ENCODE data around the gene ITCH. TPM values are rescaled to one million over a fixed set of nuclear protein-coding genes. Genes with fewer than 3 reads are reported as not detected.
A peak's percentile ranks its signal among the peaks of the same experiment; 100 is the strongest.
"Not testable (repeated sequence)": the region's sequence is repeated elsewhere in the genome, so short reads cannot be mapped to it uniquely, and the experiment has no call there.

The ITCH gene
- total RNA-seq, 2 donors from 2014 or later, result 30.5 to 34.4 TPM

GRCh38 chr20:34405247-34405651 is 42.2 kb downstream of the ITCH start:
- ATAC-seq (replicated peaks), result peak; percentile 91
- Mint-ChIP-seq H3K4me3 (peak overlapping the region; percentile 45), H3K4me1 (peaks cover 13% of the 10 kb centered on the region)

DNA sequence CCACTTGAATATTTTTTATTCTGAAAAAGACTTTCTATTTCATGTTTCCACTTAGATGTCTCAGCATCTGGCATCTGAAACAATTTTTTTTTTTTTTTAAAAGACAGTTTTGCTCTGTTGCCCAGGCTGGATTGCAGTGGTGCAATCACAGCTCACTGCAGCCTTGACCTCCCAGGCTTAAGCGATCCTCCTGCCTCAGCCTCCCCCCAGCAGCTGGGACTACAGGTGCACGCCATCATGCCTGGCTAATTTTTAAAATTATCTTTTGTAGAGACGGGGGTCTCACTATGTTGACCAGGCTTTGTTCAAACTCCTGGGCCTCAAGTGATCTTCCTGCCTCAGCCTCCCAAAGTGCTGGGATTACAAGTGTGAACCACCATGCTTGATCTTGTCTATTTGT is 42.9 kb downstream of the ITCH start:
- not testable (repeated sequence) for ATAC-seq (replicated peaks); H3K9me3 Mint-ChIP-seq; H3K27me3 Mint-ChIP-seq; H3K4me3 Mint-ChIP-seq; H3K27ac Mint-ChIP-seq
- Mint-ChIP-seq H3K36me3 (ENCODE audit: low read depth) (peaks cover 49% of the 10 kb centered on the region), H3K4me1 (peaks cover 10% of the 10 kb centered on the region)

More at GRCh38 chr20:34405247-34405651, 42.2 kb downstream of the ITCH start:
- Mint-ChIP-seq H3K36me3 (ENCODE audit: low read depth) (peaks cover 49% of the 10 kb centered on the region), H3K27ac (peak overlapping the region; percentile 38)
- not testable (repeated sequence) for H3K9me3 Mint-ChIP-seq, H3K27me3 Mint-ChIP-seq

- H3K27ac Mint-ChIP-seq, result peak overlapping the region; percentile 57
- H3K36me3 Mint-ChIP-seq (ENCODE audit: low read depth), result peaks cover 58% of the 10 kb centered on the region
- no peaks in the 10 kb centered on the region for H3K27me3 Mint-ChIP-seq
- ATAC-seq (replicated peaks), result no peak
- H3K4me1 Mint-ChIP-seq, result peaks cover 9% of the 10 kb centered on the region
- no peak overlapping the region for H3K4me3 Mint-ChIP-seq
- H3K9me3 Mint-ChIP-seq, result no peaks in the 10 kb centered on the region
Measured at GRCh38 chr20:34407962-34408474, 44.9 kb downstream of the ITCH start.

GRCh38 chr20:34410336-34410735 is 47.3 kb downstream of the ITCH start:
- Mint-ChIP-seq H3K4me3 (no peak overlapping the region), H3K36me3 (ENCODE audit: low read depth) (peaks cover 81% of the 10 kb centered on the region), H3K9me3 (no peaks in the 10 kb centered on the region), H3K27me3 (no peaks in the 10 kb centered on the region), H3K27ac (no peak overlapping the region), H3K4me1 (peaks cover 6% of the 10 kb centered on the region)
- no peak for ATAC-seq (replicated peaks)

GRCh38 chr20:34412453-34412852 is 49.4 kb downstream of the ITCH start:
- Mint-ChIP-seq H3K36me3 (ENCODE audit: low read depth) (peaks cover 96% of the 10 kb centered on the region), H3K9me3 (no peaks in the 10 kb centered on the region), H3K4me3 (no peak overlapping the region)

GRCh38 chr20:34414525-34414924 is 51.5 kb downstream of the ITCH start:
- H3K9me3 Mint-ChIP-seq; H3K4me1 Mint-ChIP-seq; ATAC-seq (replicated peaks); H3K27me3 Mint-ChIP-seq; H3K4me3 Mint-ChIP-seq: not testable (repeated sequence)
- Mint-ChIP-seq H3K27ac (peak overlapping the region; percentile 63), H3K36me3 (ENCODE audit: low read depth) (peaks cover 97% of the 10 kb centered on the region)

More at GRCh38 chr20:34412453-34412852, 49.4 kb downstream of the ITCH start:
- Mint-ChIP-seq H3K27ac (no peak overlapping the region), H3K4me1 (peaks cover 9% of the 10 kb centered on the region), H3K27me3 (no peaks in the 10 kb centered on the region)
- no peak for ATAC-seq (replicated peaks)

- Mint-ChIP-seq H3K9me3 (no peaks in the 10 kb centered on the region), H3K27ac (peak overlapping the region; percentile 63), H3K4me1 (peaks cover 9% of the 10 kb centered on the region), H3K36me3 (ENCODE audit: low read depth) (peaks cover 97% of the 10 kb centered on the region), H3K27me3 (no peaks in the 10 kb centered on the region), H3K4me3 (no peak overlapping the region)
- no peak for ATAC-seq (replicated peaks)
Measured at GRCh38 chr20:34415079-34415478, 52.0 kb downstream of the ITCH start.

GRCh38 chr20:34420146-34420545 is 57.1 kb downstream of the ITCH start:
- no peak overlapping the region for H3K4me3 Mint-ChIP-seq
- no peak overlapping the region for H3K27ac Mint-ChIP-seq
- no peak for ATAC-seq (replicated peaks)
- H3K4me1 Mint-ChIP-seq, result peaks cover 9% of the 10 kb centered on the region
- peaks cover 92% of the 10 kb centered on the region for H3K36me3 Mint-ChIP-seq (ENCODE audit: low read depth)
- no peaks in the 10 kb centered on the region for H3K9me3 Mint-ChIP-seq
- no peaks in the 10 kb centered on the region for H3K27me3 Mint-ChIP-seq

- Mint-ChIP-seq H3K4me3 (no peak overlapping the region), H3K4me1 (peaks cover 6% of the 10 kb centered on the region), H3K27me3 (no peaks in the 10 kb centered on the region), H3K9me3 (no peaks in the 10 kb centered on the region), H3K27ac (no peak overlapping the region), H3K36me3 (ENCODE audit: low read depth) (peaks cover 93% of the 10 kb centered on the region)
- ATAC-seq (replicated peaks), result no peak
Measured at GRCh38 chr20:34420975-34421374, 57.9 kb downstream of the ITCH start.

GRCh38 chr20:34421766-34422466 is 58.8 kb downstream of the ITCH start:
- ATAC-seq (replicated peaks), result no peak
- Mint-ChIP-seq H3K27me3 (no peaks in the 10 kb centered on the region), H3K4me3 (no peak overlapping the region)

DNA sequence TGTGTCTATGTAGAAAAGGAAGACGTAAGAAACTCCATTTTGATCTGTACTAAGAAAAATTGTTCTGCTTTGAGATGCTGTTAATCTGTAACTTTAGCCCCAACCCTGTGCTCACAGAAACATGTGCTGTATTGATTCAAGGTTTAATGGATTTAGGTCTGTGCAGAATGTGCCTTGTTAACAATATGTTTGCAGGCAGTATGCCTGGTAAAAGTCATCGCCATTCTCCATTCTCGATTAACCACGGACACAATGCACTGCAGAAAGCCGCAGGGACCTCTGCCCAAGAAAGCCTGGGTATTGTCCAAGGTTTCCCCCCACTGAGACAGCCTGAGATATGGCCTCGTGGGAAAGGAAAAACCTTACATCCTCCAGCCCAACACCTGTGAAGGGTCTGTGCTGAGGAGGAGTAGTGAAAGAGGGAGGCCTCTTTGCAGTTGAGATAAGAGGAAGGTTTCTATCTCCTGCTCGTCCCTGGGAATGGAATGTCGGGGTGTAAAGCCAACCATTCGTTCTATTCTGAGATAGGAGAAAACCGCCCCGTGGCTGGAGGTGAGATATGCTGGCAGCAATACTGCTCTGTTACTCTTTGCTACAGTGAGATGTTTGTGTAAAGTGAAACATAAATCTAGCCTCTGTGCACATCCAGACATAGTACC is 62.1 kb downstream of the ITCH start:
- ATAC-seq (replicated peaks); H3K27me3 Mint-ChIP-seq; H3K4me1 Mint-ChIP-seq; H3K4me3 Mint-ChIP-seq; H3K9me3 Mint-ChIP-seq: not testable (repeated sequence)
- Mint-ChIP-seq H3K36me3 (ENCODE audit: low read depth) (peaks cover 86% of the 10 kb centered on the region), H3K27ac (peak overlapping the region; percentile 23)

More at GRCh38 chr20:34421766-34422466, 58.8 kb downstream of the ITCH start:
- Mint-ChIP-seq H3K4me1 (peaks cover 5% of the 10 kb centered on the region), H3K9me3 (no peaks in the 10 kb centered on the region), H3K36me3 (ENCODE audit: low read depth) (peaks cover 93% of the 10 kb centered on the region), H3K27ac (no peak overlapping the region)

GRCh38 chr20:34426026-34426425 is 63.0 kb downstream of the ITCH start:
- peak; percentile 55 for ATAC-seq (replicated peaks)
- Mint-ChIP-seq H3K4me3 (no peak overlapping the region), H3K4me1 (peaks cover 5% of the 10 kb centered on the region), H3K27ac (peak overlapping the region; percentile 23), H3K9me3 (no peaks in the 10 kb centered on the region), H3K27me3 (no peaks in the 10 kb centered on the region), H3K36me3 (ENCODE audit: low read depth) (peaks cover 85% of the 10 kb centered on the region)

- Mint-ChIP-seq H3K9me3 (no peaks in the 10 kb centered on the region), H3K4me1 (peaks cover 5% of the 10 kb centered on the region), H3K27me3 (no peaks in the 10 kb centered on the region), H3K36me3 (ENCODE audit: low read depth) (peaks cover 79% of the 10 kb centered on the region), H3K4me3 (no peak overlapping the region), H3K27ac (no peak overlapping the region)
- no peak for ATAC-seq (replicated peaks)
Measured at GRCh38 chr20:34427331-34427730, 64.3 kb downstream of the ITCH start.

DNA sequence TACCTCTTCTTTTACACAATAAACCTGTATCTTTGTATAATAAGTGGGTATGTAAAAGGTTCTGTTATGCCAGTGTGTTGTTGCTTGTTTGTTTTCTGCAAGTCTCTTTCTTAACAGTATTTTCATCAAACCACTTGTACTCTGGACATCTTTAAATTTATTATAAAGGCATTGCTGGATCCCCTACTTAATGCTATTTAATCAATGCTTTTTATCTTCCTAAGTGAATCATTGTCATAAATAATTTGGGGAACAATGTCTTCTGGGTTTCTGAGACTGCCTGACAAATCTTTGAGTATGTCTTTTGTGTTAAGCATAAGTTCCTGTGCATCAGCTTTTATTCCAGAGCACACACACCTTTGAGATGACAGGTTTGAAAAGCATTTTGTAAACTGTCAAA is 64.7 kb downstream of the ITCH start:
- ATAC-seq (replicated peaks), result no peak
- Mint-ChIP-seq H3K27ac (no peak overlapping the region), H3K4me3 (no peak overlapping the region), H3K36me3 (ENCODE audit: low read depth) (peaks cover 78% of the 10 kb centered on the region), H3K27me3 (no peaks in the 10 kb centered on the region), H3K4me1 (peaks cover 5% of the 10 kb centered on the region), H3K9me3 (no peaks in the 10 kb centered on the region)

DNA sequence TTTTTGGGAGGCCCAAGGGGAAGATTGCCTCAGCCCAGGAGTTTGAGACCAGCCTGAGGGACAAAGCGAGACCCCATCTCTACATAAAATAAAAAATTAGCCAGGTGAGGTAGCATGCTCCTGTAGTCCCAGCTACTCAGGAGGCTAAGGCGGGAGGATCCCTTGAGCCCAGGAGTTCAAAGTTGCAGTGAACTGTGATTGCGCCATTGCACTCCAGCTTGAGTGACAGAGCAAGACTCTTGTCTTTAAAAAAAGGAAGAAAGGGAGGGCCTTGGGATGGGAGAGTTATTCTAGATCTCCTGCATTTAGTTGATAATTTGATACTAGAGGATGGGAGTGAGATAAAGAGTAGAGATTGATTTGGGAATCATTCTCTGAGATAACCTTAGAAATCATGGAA is 68.1 kb downstream of the ITCH start:
- H3K4me3 Mint-ChIP-seq, result no peak overlapping the region
- no peaks in the 10 kb centered on the region for H3K9me3 Mint-ChIP-seq
- H3K4me1 Mint-ChIP-seq, result peaks cover 4% of the 10 kb centered on the region
- no peak overlapping the region for H3K27ac Mint-ChIP-seq
- no peaks in the 10 kb centered on the region for H3K27me3 Mint-ChIP-seq
- H3K36me3 Mint-ChIP-seq (ENCODE audit: low read depth), result peaks cover 56% of the 10 kb centered on the region
- no peak for ATAC-seq (replicated peaks)

All from activated T-helper 17 cell treated with anti-CD3 and anti-CD28 coated beads, Interleukin-2, amount 50 U/mL, for 72 hours (primary cell).